K562 (cell line): ENCODE measurements around the gene AJAP1. TPM values are rescaled to one million over a fixed set of nuclear protein-coding genes. Genes with fewer than 3 reads are reported as not detected.

Source experiments
- ATAC-seq: fragments of 200-7000 bp; cut with Tn5 transposase; 3 replicates; pipeline ENCODE4 v1.9.1; 2020; ENCODE audit warnings: moderate library complexity
- BruUV-seq: library from RNA; stranded (reverse); fragments of 400-500 nt; replicated peaks from 2 replicates; lab custom pipeline; 2021; lab: Mats Ljungman, UMichigan
- CTCF ChIA-PET: fragments of 300-600 bp; formaldehyde crosslinking; extraction: SDS; loops from one replicate; lab custom pipeline; 2021; ENCODE audit warnings: low intra/inter-chr PET ratio; lab: Yijun Ruan, JAX
- POLR2A ChIA-PET: fragments of 300-600, 350-650 bp; sonication (Branson Sonifier 250); formaldehyde crosslinking; extraction: SDS; loops from one replicate; lab custom pipeline; 2021; ENCODE audit warnings: antibody characterized with exemption, inconsistent platforms; lab: Yijun Ruan, JAX
- DNase-seq, 4 experiments: peaks; one replicate each; pipeline versions ENCODE4 v3.0.0 to v3.0.0-alpha.2; 2011 to 2018; ENCODE audit warnings: low spot score in 3 of 4, mixed read lengths in 3 of 4; ENCODE audit errors: extremely low read depth in 1 of 4
- FAIRE-seq: peaks from 2 replicates; lab custom pipeline; 2011; peaks lifted over from hg19 to GRCh38; lab: Jason Lieb, UNC
- H2AFZ ChIP-seq: 2 replicates; pipeline ENCODE4 v1.6.0; 2011; ENCODE audit warnings: low read depth, low read length, control low read depth, inconsistent platforms
- H3K27ac ChIP-seq: fragments of 200-600 bp; 3 replicates; pipeline ENCODE4 v1.8.0; 2011; ENCODE audit warnings: low read depth, mild to moderate bottlenecking, control low read depth, inconsistent platforms, low read length, moderate library complexity, mixed read lengths; ENCODE audit errors: extremely low read depth
- H3K27me3 ChIP-seq, 2 experiments: fragments of 300-600 bp in 1 of 2; 2 replicates in 1 of 2; 3 replicates in 1 of 2; pipeline versions ENCODE4 v1.6.0 to v1.8.0; 2011; ENCODE audit warnings: inconsistent platforms in 2 of 2, low read length in 2 of 2, mild to moderate bottlenecking in 1 of 2, mixed read lengths in 1 of 2, moderate library complexity in 1 of 2; ENCODE audit not compliant: control insufficient read depth in 2 of 2, insufficient read depth in 2 of 2
- H3K36me3 ChIP-seq: fragments of 300-600 bp; 3 replicates; pipeline ENCODE4 v1.8.0; 2011; ENCODE audit warnings: mild to moderate bottlenecking, low read length, inconsistent platforms; ENCODE audit not compliant: control insufficient read depth, insufficient read depth
- H3K4me1 ChIP-seq, 2 experiments: fragments of 200-600 bp in 1 of 2; replicated peaks in 1 of 2; 2 replicates in 1 of 2; 3 replicates in 1 of 2; pipeline versions ENCODE4 v1.5.1 to v1.8.0; 2011; ENCODE audit warnings: inconsistent platforms in 2 of 2, low read length in 2 of 2, mild to moderate bottlenecking in 1 of 2, mixed read lengths in 1 of 2, moderate library complexity in 1 of 2; ENCODE audit not compliant: control insufficient read depth in 2 of 2, insufficient read depth in 2 of 2
- H3K4me2 ChIP-seq: 2 replicates; pipeline ENCODE4 v1.6.1; 2011; ENCODE audit warnings: low read length, control low read depth, inconsistent platforms, mixed read lengths; ENCODE audit not compliant: insufficient read depth
- H3K4me3 ChIP-seq: fragments of 200-600 bp; sonication (generic), shearing (Covaris generic); 2 replicates; pipeline ENCODE4 v1.5.1; 2016; ENCODE audit warnings: control low read depth, inconsistent platforms
- H3K79me2 ChIP-seq: fragments of 200-600 bp; 3 replicates; pipeline ENCODE4 v1.8.0; 2011; ENCODE audit warnings: low read length, inconsistent platforms; ENCODE audit not compliant: control insufficient read depth, insufficient read depth
- H3K9ac ChIP-seq, 2 experiments: 2 replicates each; pipeline versions ENCODE4 v1.6.0 to v1.6.1; 2011; ENCODE audit warnings: low read depth in 2 of 2, low read length in 2 of 2, control low read depth in 1 of 2, inconsistent platforms in 1 of 2, mild to moderate bottlenecking in 1 of 2, mixed read lengths in 1 of 2; ENCODE audit not compliant: insufficient read depth in 1 of 2
- H3K9me1 ChIP-seq: one replicate; pipeline ENCODE4 v1.6.0; 2011; ENCODE audit warnings: inconsistent platforms, mild to moderate bottlenecking, low read length, moderate library complexity; ENCODE audit not compliant: control insufficient read depth, insufficient read depth
- H3K9me3 ChIP-seq: replicated peaks from 2 replicates; pipeline ENCODE4 v1.5.1; 2011; ENCODE audit warnings: low read depth, low read length, inconsistent platforms; ENCODE audit not compliant: control insufficient read depth, insufficient read depth
- H4K20me1 ChIP-seq: replicated peaks from 2 replicates; pipeline ENCODE4 v1.6.1; 2011; ENCODE audit warnings: low read length, inconsistent platforms, mixed read lengths; ENCODE audit not compliant: control insufficient read depth, insufficient read depth
- ASH1L ChIP-seq: fragments of 450-650 bp; IDR thresholded peaks from 2 replicates; pipeline ENCODE4 v1.6.1; 2018; ENCODE audit warnings: borderline replicate concordance, mild to moderate bottlenecking, low read depth; ENCODE audit not compliant: partially characterized antibody
- DDX20 ChIP-seq: fragments of 450-650 bp; IDR thresholded peaks from 2 replicates; pipeline ENCODE4 v1.6.1; 2016; ENCODE audit warnings: missing genetic modification characterization, low read depth, mild to moderate bottlenecking, missing compliant biosample characterization, moderate library complexity
- FOXJ2 ChIP-seq: fragments of 200-800 bp; sonication (Bioruptor generic); IDR thresholded peaks from 2 replicates; pipeline ENCODE4 v1.6.1; 2016; ENCODE audit warnings: missing genetic modification characterization, missing compliant biosample characterization
- FOXK2 ChIP-seq, 2 experiments: fragments of 450-650 bp; IDR thresholded peaks in 1 of 2; conservative IDR thresholded peaks in 1 of 2; 2 replicates each; pipeline ENCODE4 v1.6.1; 2016; ENCODE audit warnings: low read depth in 2 of 2, mild to moderate bottlenecking in 1 of 2
- NR4A1 ChIP-seq, 2 experiments: fragments of 250-450 bp in 1 of 2; fragments of 450-650 bp in 1 of 2; sonication (Bioruptor Pico) in 1 of 2; IDR thresholded peaks; 2 replicates each; pipeline versions ENCODE4 v1.4.0 to v1.6.1; 2016 to 2020; ENCODE audit warnings: mild to moderate bottlenecking in 2 of 2, missing compliant biosample characterization in 1 of 2, missing genetic modification characterization in 1 of 2, moderate library complexity in 1 of 2
- RNF219 ChIP-seq: fragments of 250-450 bp; sonication (Bioruptor Pico); IDR thresholded peaks from 2 replicates; pipeline ENCODE4 v1.5.0; 2022; ENCODE audit warnings: mild to moderate bottlenecking
- SIRT6 ChIP-seq: IDR thresholded peaks from one replicate; pipeline ENCODE4 v1.6.1; 2012; ENCODE audit warnings: low read depth, mild to moderate bottlenecking, control low read depth, inconsistent platforms, low read length, moderate library complexity
- TAF7 ChIP-seq: fragments of 450-650 bp; IDR thresholded peaks from 2 replicates; pipeline ENCODE4 v1.6.1; 2016; ENCODE audit warnings: missing genetic modification characterization, missing compliant biosample characterization
- THAP7 ChIP-seq: fragments of 250-450 bp; sonication (Bioruptor Pico); IDR thresholded peaks from 2 replicates; pipeline ENCODE4 v1.5.0; 2021
- XRCC4 ChIP-seq: IDR thresholded peaks from one replicate; pipeline ENCODE4 v1.6.1; 2011; ENCODE audit not compliant: insufficient read depth, insufficient read length; ENCODE audit errors: extremely low read depth
- ZBTB11 ChIP-seq, 3 experiments: fragments of 200-800 bp in 1 of 3; fragments of 250-450 bp in 1 of 3; fragments of 450-650 bp in 1 of 3; sonication (Bioruptor Pico) in 1 of 3; sonication (Bioruptor generic) in 1 of 3; formaldehyde crosslinking in 1 of 3; IDR thresholded peaks; 2 replicates each; pipeline versions ENCODE4 v1.6.1 to v1.8.0; 2016 to 2022; ENCODE audit warnings: mild to moderate bottlenecking in 2 of 3, missing genetic modification characterization in 2 of 3, missing compliant biosample characterization in 1 of 3, moderate library complexity in 1 of 3
- ZNF561 ChIP-seq: fragments of 450-650 bp; formaldehyde crosslinking; conservative IDR thresholded peaks from 2 replicates; pipeline ENCODE4 v1.4.0; 2020; ENCODE audit warnings: mild to moderate bottlenecking, moderate library complexity
- ZNF77 ChIP-seq: fragments of 250-450 bp; sonication (Bioruptor Pico); IDR thresholded peaks from 2 replicates; pipeline ENCODE4 v1.5.0; 2020
- WGBS: fragments of 100-300 bp; shearing (Covaris generic); methylation state at CpG from one replicate; pipeline ENCODE4 v1.1.6; 2016; ENCODE audit warnings: low coverage, mixed read lengths; ENCODE audit not compliant: insufficient coverage; ENCODE audit errors: missing lambda C conversion rate; 5-methylcytosine and 5-hydroxymethylcytosine counted together
- in situ Hi-C: fragments of 300-500 bp; cut with MboI; formaldehyde crosslinking; loops from 4 replicates; pipeline ENCODE4 v1.15.0; 2018; ENCODE audit warnings: inconsistent platforms, mixed read lengths
- intact Hi-C: fragments of 100-400 bp; cut with micrococcal nuclease; formaldehyde crosslinking; loops from 2 replicates; pipeline ENCODE4 v1.14.2; 2022
- polyA plus RNA-seq, 8 experiments: library from polyadenylated mRNA; depleted of rRNA in 4 of 8; stranded (reverse) in 5 of 8; unstranded in 3 of 8; fragments of >200 nt; fragmentation: Nextera tagmentation in 2 of 8; fragmentation: Illumina TruSeq in 1 of 8; extraction: Ambion mirVana in 2 of 8; extraction: Trizol in 1 of 8; gene quantifications; 2 replicates each; pipeline versions ENCODE4 v1.2.1 to v1.2.3, GENCODE V29; 2011 to 2014; ENCODE audit warnings: inconsistent platforms in 1 of 8, missing spikeins in 1 of 8
- total RNA-seq, 7 experiments: library from RNA; depleted of rRNA in 6 of 7; stranded (reverse); fragments of >200 nt in 6 of 7; fragmentation: Illumina TruSeq in 2 of 7; extraction: Trizol in 2 of 7; gene quantifications; 2 replicates each; pipeline versions ENCODE4 v1.2.1 to v1.2.3, GENCODE V29; 2011 to 2021; ENCODE audit warnings: low replicate concordance in 1 of 7

The AJAP1 gene
- total and polyA plus RNA-seq, 9 of the 15 experiments (the other 6 are each of a cell fraction or from before 2014, with no cell fraction given), result not detected

GRCh38 chr1:4685523-4685865, 31.1 kb downstream of the AJAP1 start:
- no TSS peak for BruUV-seq
- intact Hi-C loops, result no loop called here
- CTCF ChIA-PET, result no interaction called here
- H3K27me3 ChIP-seq, result peaks cover 0 to 21% of the 10 kb centered on the region in 2 experiments; a peak in 2 of 5 replicates
- no peak for FAIRE-seq
- no peak overlapping the region for H2AFZ ChIP-seq
- no peaks in the 10 kb centered on the region; the same call in none of the 2 replicates for H4K20me1 ChIP-seq
- TF ChIP-seq FOXJ2 (tag) (no peak), RNF219 (CRISPR knock-in tag) (no peak), XRCC4 (no peak), ZNF77 (CRISPR knock-in tag) (no peak), SIRT6 (no peak), NR4A1 (CRISPR knock-in tag; IDR thresholded peaks at IDR 0.05) (no peak), NR4A1 (tag; IDR thresholded peaks at IDR 0.05) (no peak), TAF7 (tag) (no peak), ZNF561 (CRISPR knock-in tag) (no peak), ASH1L (no peak), FOXK2 (conservative IDR thresholded peaks at IDR 0.05 in 1 of 2, IDR thresholded peaks at IDR 0.05 in 1 of 2; ENCODE audit: low read depth in 2 of 2) (no peak), DDX20 (tag) (no peak), THAP7 (CRISPR knock-in tag) (no peak), ZBTB11 (CRISPR knock-in tag; IDR thresholded peaks at IDR 0.05) (no peak)
- POLR2A ChIA-PET, result no interaction called here
- in situ Hi-C loops, result no loop called here
- no peaks in the 10 kb centered on the region for H3K36me3 ChIP-seq
- no peak for ATAC-seq
- DNase-seq, result no peak
- WGBS, result under 1% methylated on average over 6 of the region's 6 CpGs
- no peak overlapping the region for H3K27ac ChIP-seq
- no peaks in the 10 kb centered on the region for H3K4me1 ChIP-seq
- no peaks in the 10 kb centered on the region for H3K9me3 ChIP-seq
- no peaks in the 10 kb centered on the region for H3K9me1 ChIP-seq
- no peak overlapping the region for H3K4me2 ChIP-seq
- no peaks in the 10 kb centered on the region for H3K79me2 ChIP-seq
- no peak overlapping the region for H3K4me3 ChIP-seq
- H3K9ac ChIP-seq, result no peak overlapping the region
